ENCODE data around the gene KLC3. TPM values are rescaled to one million over a fixed set of nuclear protein-coding genes. Genes with fewer than 3 reads are reported as not detected.

KLC3 gene
- total RNA-seq, 1 donor from 2014 or later: 0.52 TPM

DNA sequence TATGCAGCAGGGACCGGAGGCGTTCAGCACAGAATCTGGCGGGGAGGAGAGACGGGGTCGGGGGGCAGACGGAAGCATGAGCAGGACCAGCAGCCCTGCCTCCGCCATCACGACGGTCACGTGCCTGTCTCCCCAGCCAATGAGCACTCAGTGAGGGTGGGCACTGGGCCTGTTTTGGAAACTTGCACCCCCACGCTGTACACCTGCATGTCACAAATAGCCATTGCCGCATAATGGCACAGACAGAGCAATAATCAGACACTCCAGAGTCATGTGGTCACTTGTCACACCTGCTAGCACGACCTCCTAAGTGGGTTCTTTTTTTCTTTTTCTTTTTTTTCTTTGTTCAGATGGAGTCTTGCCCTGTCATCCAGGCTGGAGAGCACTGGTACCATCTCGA lies 21.1 kb downstream of the KLC3 start:
- no peak overlapping the region for H3K9ac ChIP-seq (ENCODE audit: low read depth in 1 of 3, low read length in 3 of 3)
- H3K4me3 ChIP-seq (ENCODE audit: low read length in 3 of 3): no peak overlapping the region
- H3K4me1 ChIP-seq (ENCODE audit: control insufficient read depth in 3 of 3, insufficient read depth in 3 of 3, low read length in 3 of 3): no peaks in the 10 kb centered on the region
- H3K9me3 ChIP-seq (ENCODE audit: control insufficient read depth in 3 of 3, low read length in 3 of 3): no peaks in the 10 kb centered on the region
- H3K27me3 ChIP-seq (ENCODE audit: control insufficient read depth in 3 of 3, insufficient read depth in 3 of 3, low read length in 3 of 3): no peaks in the 10 kb centered on the region
- peaks cover 17 to 27% (median 22%) of the 10 kb centered on the region in 3 donors for H3K36me3 ChIP-seq (ENCODE audit: control insufficient read depth in 3 of 3, insufficient read depth in 3 of 3, low read length in 3 of 3)
- no peak overlapping the region for H3K27ac ChIP-seq (ENCODE audit: low read depth, low read length)

DNA sequence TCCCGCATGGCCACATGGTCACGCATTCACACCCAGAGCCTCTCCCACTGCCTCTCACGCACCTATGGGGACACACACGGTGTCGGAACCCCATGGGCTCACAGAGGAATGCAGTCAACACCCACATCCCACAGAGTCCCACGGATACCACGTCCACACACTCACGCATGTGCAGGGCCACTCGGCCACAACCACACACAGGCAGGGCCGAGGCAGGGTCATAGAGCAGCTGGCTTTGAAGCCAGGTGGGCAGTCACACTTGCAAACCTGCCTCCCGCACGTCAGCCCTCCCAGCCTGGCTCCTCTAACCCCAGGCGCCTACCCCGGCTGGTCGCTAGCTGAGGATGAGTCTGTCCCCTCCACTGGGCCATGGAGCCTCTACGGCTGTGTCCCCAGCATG lies 21.7 kb downstream of the KLC3 start:
- no peak overlapping the region for H3K4me3 ChIP-seq (ENCODE audit: low read length in 3 of 3)
- no peaks in the 10 kb centered on the region for H3K9me3 ChIP-seq (ENCODE audit: control insufficient read depth in 3 of 3, low read length in 3 of 3)
- no peaks in the 10 kb centered on the region for H3K27me3 ChIP-seq (ENCODE audit: control insufficient read depth in 3 of 3, insufficient read depth in 3 of 3, low read length in 3 of 3)
- H3K36me3 ChIP-seq (ENCODE audit: control insufficient read depth in 3 of 3, insufficient read depth in 3 of 3, low read length in 3 of 3): peaks cover 17 to 23% (median 21%) of the 10 kb centered on the region in 3 donors
- H3K9ac ChIP-seq (ENCODE audit: low read depth in 1 of 3, low read length in 3 of 3): no peak overlapping the region
- no peaks in the 10 kb centered on the region for H3K4me1 ChIP-seq (ENCODE audit: control insufficient read depth in 3 of 3, insufficient read depth in 3 of 3, low read length in 3 of 3)
- no peak overlapping the region for H3K27ac ChIP-seq (ENCODE audit: low read depth, low read length)

DNA sequence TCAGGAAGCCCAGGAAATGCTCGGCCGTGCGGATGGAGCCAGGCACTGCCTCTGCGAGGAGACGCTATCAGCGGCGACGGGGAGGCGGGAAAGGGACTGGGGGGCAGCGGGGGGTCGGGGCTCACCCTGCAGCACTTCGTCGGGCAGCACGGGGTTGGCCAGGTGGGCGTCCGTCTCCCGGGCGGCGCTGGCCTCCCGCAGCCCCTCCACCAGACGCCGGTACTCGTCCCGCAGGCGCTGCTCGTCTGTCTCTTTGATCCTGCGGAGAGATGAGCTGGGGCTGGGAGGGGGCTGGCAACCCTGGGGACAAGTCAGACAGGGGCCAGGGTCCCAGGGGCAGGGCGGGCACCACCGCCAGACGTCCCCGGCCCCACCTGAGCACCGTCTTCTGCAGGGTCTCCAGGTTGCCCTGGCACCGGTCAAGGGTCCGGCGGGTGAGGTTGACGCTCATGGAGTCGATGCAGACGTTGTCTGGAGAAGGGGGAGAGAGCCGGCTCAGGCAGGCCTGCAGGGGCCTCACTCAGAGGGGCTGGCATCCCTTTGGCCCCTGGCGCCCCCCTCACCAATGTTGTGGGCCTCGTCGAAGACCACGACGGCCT lies 23.4 kb downstream of the KLC3 start:
- H3K36me3 ChIP-seq (ENCODE audit: control insufficient read depth in 3 of 3, insufficient read depth in 3 of 3, low read length in 3 of 3): peaks cover 17 to 23% (median 19%) of the 10 kb centered on the region in 3 donors
- no peaks in the 10 kb centered on the region for H3K27me3 ChIP-seq (ENCODE audit: control insufficient read depth in 3 of 3, insufficient read depth in 3 of 3, low read length in 3 of 3)
- no peaks in the 10 kb centered on the region for H3K4me1 ChIP-seq (ENCODE audit: control insufficient read depth in 3 of 3, insufficient read depth in 3 of 3, low read length in 3 of 3)
- no peaks in the 10 kb centered on the region for H3K9me3 ChIP-seq (ENCODE audit: control insufficient read depth in 3 of 3, low read length in 3 of 3)
- H3K27ac ChIP-seq (ENCODE audit: low read depth, low read length): no peak overlapping the region
- H3K9ac ChIP-seq (ENCODE audit: low read depth in 1 of 3, low read length in 3 of 3): no peak overlapping the region
- no peak overlapping the region for H3K4me3 ChIP-seq (ENCODE audit: low read length in 3 of 3)

- H3K9ac ChIP-seq (ENCODE audit: low read depth in 1 of 3, low read length in 3 of 3): no peak overlapping the region
- H3K27me3 ChIP-seq (ENCODE audit: control insufficient read depth in 3 of 3, insufficient read depth in 3 of 3, low read length in 3 of 3): no peaks in the 10 kb centered on the region
- H3K4me3 ChIP-seq (ENCODE audit: low read length in 3 of 3): no peak overlapping the region
- H3K27ac ChIP-seq (ENCODE audit: low read depth, low read length): no peak overlapping the region
- no peaks in the 10 kb centered on the region for H3K4me1 ChIP-seq (ENCODE audit: control insufficient read depth in 3 of 3, insufficient read depth in 3 of 3, low read length in 3 of 3)
- H3K36me3 ChIP-seq (ENCODE audit: control insufficient read depth in 3 of 3, insufficient read depth in 3 of 3, low read length in 3 of 3): peaks cover 14 to 23% (median 17%) of the 10 kb centered on the region in 3 donors
- H3K9me3 ChIP-seq (ENCODE audit: control insufficient read depth in 3 of 3, low read length in 3 of 3): no peaks in the 10 kb centered on the region
Measured at GRCh38 chr19:45364696-45365095, 24.1 kb downstream of the KLC3 start.

DNA sequence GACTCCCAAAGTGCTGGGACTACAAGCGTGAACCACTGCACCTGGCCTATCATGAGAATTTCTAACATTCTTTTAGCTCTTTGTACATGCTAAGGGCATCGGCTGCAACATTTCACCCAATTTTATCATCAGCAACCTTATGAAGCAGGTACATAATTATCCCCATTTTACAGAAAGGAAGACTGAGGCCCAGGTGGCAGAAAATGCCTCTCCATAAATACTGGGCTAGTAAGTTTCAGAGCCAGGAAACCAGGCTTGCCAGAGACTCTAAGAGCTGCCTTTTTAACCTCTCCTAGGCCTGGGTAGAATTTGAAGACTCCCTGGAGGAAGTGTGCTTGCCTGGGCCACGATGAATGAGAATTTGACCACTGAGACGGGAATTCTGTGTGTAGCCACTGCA lies 27.6 kb downstream of the KLC3 start:
- H3K36me3 ChIP-seq (ENCODE audit: control insufficient read depth in 3 of 3, insufficient read depth in 3 of 3, low read length in 3 of 3): peaks cover 0 to 6% (median 3%) of the 10 kb centered on the region in 3 donors
- H3K27me3 ChIP-seq (ENCODE audit: control insufficient read depth in 3 of 3, insufficient read depth in 3 of 3, low read length in 3 of 3): no peaks in the 10 kb centered on the region
- H3K9ac ChIP-seq (ENCODE audit: low read depth in 1 of 3, low read length in 3 of 3): no peak overlapping the region
- H3K4me1 ChIP-seq (ENCODE audit: control insufficient read depth in 3 of 3, insufficient read depth in 3 of 3, low read length in 3 of 3): peaks cover 3 to 7% (median 4%) of the 10 kb centered on the region in 3 donors
- no peak overlapping the region for H3K27ac ChIP-seq (ENCODE audit: low read depth, low read length)
- H3K9me3 ChIP-seq (ENCODE audit: control insufficient read depth in 3 of 3, low read length in 3 of 3): no peaks in the 10 kb centered on the region
- no peak overlapping the region for H3K4me3 ChIP-seq (ENCODE audit: low read length in 3 of 3)

DNA sequence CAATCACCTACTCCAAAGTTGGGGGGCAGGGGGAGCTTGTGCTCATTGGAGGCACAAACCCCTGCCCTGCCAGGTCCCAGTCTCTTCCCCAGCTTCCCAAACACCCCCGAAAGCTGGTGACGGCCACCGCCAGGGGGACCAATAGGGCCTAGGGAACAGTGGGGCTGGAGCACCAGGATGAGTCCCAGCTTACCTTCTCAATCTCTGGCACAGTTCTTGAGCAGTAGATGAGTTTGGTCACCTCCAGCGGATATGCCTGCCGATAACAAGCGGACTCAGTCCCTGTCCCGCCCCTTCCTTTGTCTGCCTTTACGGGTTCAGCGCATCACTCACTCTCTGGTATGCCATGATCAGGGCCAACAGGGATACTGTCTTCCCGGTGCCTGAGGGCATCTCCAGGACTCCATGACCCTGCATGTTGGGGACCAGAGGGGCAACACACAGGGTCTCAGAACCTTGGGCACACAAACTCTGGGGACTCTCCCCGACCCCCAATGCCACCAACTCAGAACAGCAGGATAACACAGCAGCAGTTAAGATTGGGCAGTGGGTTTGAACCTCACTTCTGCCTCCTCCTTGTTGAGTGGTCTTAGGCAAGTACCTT lies 28.3 kb downstream of the KLC3 start:
- no peaks in the 10 kb centered on the region for H3K9me3 ChIP-seq (ENCODE audit: control insufficient read depth in 3 of 3, low read length in 3 of 3)

DNA sequence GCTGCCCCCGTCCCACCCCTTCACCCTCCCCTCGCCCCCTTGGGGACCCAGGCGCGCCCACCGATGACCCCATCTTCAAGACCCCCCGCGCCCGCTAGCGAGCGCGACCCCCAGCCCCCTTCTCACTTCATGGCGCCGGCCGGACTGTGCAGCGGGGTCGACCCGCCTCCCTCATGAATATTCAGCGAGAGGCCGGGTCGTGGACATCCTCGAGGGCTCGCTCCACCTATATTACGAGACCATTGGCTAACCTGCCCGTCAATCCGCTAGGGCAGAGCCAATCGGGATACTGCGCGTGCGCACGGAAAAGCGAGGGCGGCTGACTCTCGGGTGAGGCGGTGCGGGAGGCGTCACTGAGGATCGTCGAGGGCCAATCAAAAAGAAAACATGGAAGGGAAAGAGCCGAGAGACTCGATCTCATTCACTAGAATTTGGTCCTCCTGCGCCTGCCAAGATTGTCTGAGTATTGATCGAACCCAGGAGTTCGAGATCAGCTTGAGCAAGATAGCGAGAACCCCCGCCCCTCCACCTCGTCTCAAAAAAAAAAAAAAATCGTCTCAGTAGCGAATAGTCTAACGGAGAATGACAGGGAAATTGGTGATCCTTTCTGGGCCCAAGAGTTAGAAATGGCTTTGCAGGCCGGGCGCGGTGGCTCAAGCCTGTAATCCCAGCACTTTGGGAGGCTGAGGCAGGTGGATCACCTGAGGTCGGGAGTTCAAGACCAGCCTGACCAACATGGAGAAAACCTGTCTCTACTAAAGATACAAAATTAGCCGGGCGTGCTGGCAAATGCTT lies 30.1 kb downstream of the KLC3 start, which contains the start of gene ERCC2:
ERCC2 (minus strand) TSS at position 164 of the 795 bp plus-strand sequence; CDS start at position 131, 33 bp downstream.
- Histone ChIP-seq H3K36me3 (ENCODE audit: control insufficient read depth in 3 of 3, insufficient read depth in 3 of 3, low read length in 3 of 3) (no peaks in the 10 kb centered on the region), H3K9me3 (ENCODE audit: control insufficient read depth in 3 of 3, low read length in 3 of 3) (no peaks in the 10 kb centered on the region), H3K27ac (ENCODE audit: low read depth, low read length) (peak within 1 kb of the TSS; percentile 70), H3K4me3 (ENCODE audit: low read length in 3 of 3) (peak within 1 kb of the TSS; percentile 82 to 84 (median 83)), H3K27me3 (ENCODE audit: control insufficient read depth in 3 of 3, insufficient read depth in 3 of 3, low read length in 3 of 3) (no peaks in the 10 kb centered on the region), H3K4me1 (ENCODE audit: control insufficient read depth in 3 of 3, insufficient read depth in 3 of 3, low read length in 3 of 3) (peaks cover 3 to 7% (median 4%) of the 10 kb centered on the region in 3 donors), H3K9ac (ENCODE audit: low read depth in 1 of 3, low read length in 3 of 3) (peak within 1 kb of the TSS; percentile 74 to 89 (median 86))

More for the DNA sequence above, 28.3 kb downstream of the KLC3 start:
- peaks cover 3 to 7% (median 4%) of the 10 kb centered on the region in 3 donors for H3K4me1 ChIP-seq (ENCODE audit: control insufficient read depth in 3 of 3, insufficient read depth in 3 of 3, low read length in 3 of 3)
- H3K36me3 ChIP-seq (ENCODE audit: control insufficient read depth in 3 of 3, insufficient read depth in 3 of 3, low read length in 3 of 3): peaks cover 0 to 6% (median 3%) of the 10 kb centered on the region in 3 donors
- H3K27ac ChIP-seq (ENCODE audit: low read depth, low read length): no peak overlapping the region
- no peaks in the 10 kb centered on the region for H3K27me3 ChIP-seq (ENCODE audit: control insufficient read depth in 3 of 3, insufficient read depth in 3 of 3, low read length in 3 of 3)
- H3K4me3 ChIP-seq (ENCODE audit: low read length in 3 of 3): no peak overlapping the region
- no peak overlapping the region for H3K9ac ChIP-seq (ENCODE audit: low read depth in 1 of 3, low read length in 3 of 3)

DNA sequence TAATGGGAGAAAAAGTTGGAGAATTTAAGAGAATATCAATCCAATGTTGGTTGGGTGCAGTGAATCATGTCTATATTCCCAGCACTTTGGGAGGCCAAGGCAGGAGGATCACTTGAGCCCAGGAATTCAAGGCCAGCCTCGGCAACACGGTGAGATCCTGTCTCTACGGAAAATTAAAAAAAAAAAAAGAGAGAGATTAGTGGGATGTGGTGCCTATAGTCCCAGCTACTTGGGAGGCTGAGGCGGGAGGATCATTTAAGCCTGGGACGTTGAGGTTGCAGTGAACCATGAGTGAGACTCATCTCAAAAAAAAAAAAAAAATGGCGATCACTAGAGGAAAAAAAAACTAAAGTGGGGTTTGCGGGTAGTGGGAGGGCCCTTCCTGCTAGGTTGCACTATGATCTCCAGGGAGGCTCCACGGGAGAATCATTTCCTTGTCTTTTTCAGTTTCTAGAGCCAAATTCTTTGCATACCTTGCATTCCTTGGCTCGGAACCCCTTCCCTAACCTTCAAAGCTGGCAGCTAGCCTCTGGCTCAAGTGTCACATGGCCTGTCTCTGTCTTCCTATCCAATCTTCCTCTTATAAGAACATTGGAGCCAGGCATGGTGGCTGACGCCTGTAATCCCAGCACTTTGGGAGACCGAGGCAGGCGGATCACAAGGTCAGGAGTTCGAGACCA lies 35.6 kb downstream of the KLC3 start:
- H3K27ac ChIP-seq (ENCODE audit: low read depth, low read length): no peak overlapping the region
- H3K36me3 ChIP-seq (ENCODE audit: control insufficient read depth in 3 of 3, insufficient read depth in 3 of 3, low read length in 3 of 3): no peaks in the 10 kb centered on the region
- no peaks in the 10 kb centered on the region for H3K9me3 ChIP-seq (ENCODE audit: control insufficient read depth in 3 of 3, low read length in 3 of 3)
- H3K4me3 ChIP-seq (ENCODE audit: low read length in 3 of 3): no peak overlapping the region
- H3K9ac ChIP-seq (ENCODE audit: low read depth in 1 of 3, low read length in 3 of 3): no peak overlapping the region
- H3K27me3 ChIP-seq (ENCODE audit: control insufficient read depth in 3 of 3, insufficient read depth in 3 of 3, low read length in 3 of 3): no peaks in the 10 kb centered on the region
- H3K4me1 ChIP-seq (ENCODE audit: control insufficient read depth in 3 of 3, insufficient read depth in 3 of 3, low read length in 3 of 3): peaks cover 0 to 2% (median 0%) of the 10 kb centered on the region in 3 donors

GRCh38 chr19:45380107-45380506 lies 39.6 kb downstream of the KLC3 start:
- H3K36me3 ChIP-seq (ENCODE audit: control insufficient read depth in 3 of 3, insufficient read depth in 3 of 3, low read length in 3 of 3): no peaks in the 10 kb centered on the region
- H3K9ac ChIP-seq (ENCODE audit: low read depth in 1 of 3, low read length in 3 of 3): no peak overlapping the region
- no peak overlapping the region for H3K4me3 ChIP-seq (ENCODE audit: low read length in 3 of 3)
- no peaks in the 10 kb centered on the region for H3K4me1 ChIP-seq (ENCODE audit: control insufficient read depth in 3 of 3, insufficient read depth in 3 of 3, low read length in 3 of 3)
- no peaks in the 10 kb centered on the region for H3K9me3 ChIP-seq (ENCODE audit: control insufficient read depth in 3 of 3, low read length in 3 of 3)
- H3K27ac ChIP-seq (ENCODE audit: low read depth, low read length): no peak overlapping the region
- peaks cover 4 to 5% (median 4%) of the 10 kb centered on the region in 3 donors for H3K27me3 ChIP-seq (ENCODE audit: control insufficient read depth in 3 of 3, insufficient read depth in 3 of 3, low read length in 3 of 3)

All from skeletal muscle tissue (tissue), 4 donors.